Upper lobe of right lung (tissue), 1 donor: Measurements from ENCODE around the gene A2M. TPM values are rescaled to one million over a fixed set of nuclear protein-coding genes. Genes with fewer than 3 reads are reported as not detected.

Experiments
- ATAC-seq: fragments of 200-7000 bp; cut with Tn5 transposase; one replicate; pipeline ENCODE4 v1.9.1; 2020; ENCODE audit warnings: mild to moderate bottlenecking, moderate library complexity
- DNase-seq: peaks from one replicate; pipeline ENCODE4 v3.0.0-alpha.2; 2020
- H3K27ac ChIP-seq: fragments of 200-600 bp; one replicate; pipeline ENCODE4 v1.8.0; 2022
- H3K27me3 ChIP-seq: fragments of 200-600 bp; one replicate; pipeline ENCODE4 v1.8.0; 2022; ENCODE audit warnings: mild to moderate bottlenecking
- H3K36me3 ChIP-seq: fragments of 200-600 bp; one replicate; pipeline ENCODE4 v1.8.0; 2022
- H3K4me1 ChIP-seq: fragments of 200-600 bp; one replicate; pipeline ENCODE4 v1.8.0; 2022
- H3K4me3 ChIP-seq: fragments of 200-600 bp; one replicate; pipeline ENCODE4 v1.8.0; 2022; ENCODE audit warnings: mild to moderate bottlenecking
- H3K9me3 ChIP-seq: fragments of 200-600 bp; one replicate; pipeline ENCODE4 v1.8.0; 2022
- intact Hi-C: fragments of 100-400 bp; cut with DNase I; formaldehyde crosslinking; loops from one replicate; pipeline ENCODE4 v1.11.0; 2022
- total RNA-seq: library from RNA; stranded (reverse); fragmentation: NEBNext Ultra II Directional; extraction: Animal tissue kit (Norgen Biotek cat#: 25700); gene quantifications from one replicate; pipeline ENCODE4 v1.2.1, GENCODE V29; 2021
- TF ChIP-seq, protein P1 (sequence below): fragments of 200-600 bp; IDR thresholded peaks from one replicate; pipeline ENCODE4 v1.8.0; 2022; ENCODE audit warnings: antibody characterized with exemption
- donor health status: DM: no; HTN: yes; CAD: no; lungs with severe emphysema.

A2M gene
- total RNA-seq, 1 donor from 2014 or later = 2,772 TPM

DNA sequence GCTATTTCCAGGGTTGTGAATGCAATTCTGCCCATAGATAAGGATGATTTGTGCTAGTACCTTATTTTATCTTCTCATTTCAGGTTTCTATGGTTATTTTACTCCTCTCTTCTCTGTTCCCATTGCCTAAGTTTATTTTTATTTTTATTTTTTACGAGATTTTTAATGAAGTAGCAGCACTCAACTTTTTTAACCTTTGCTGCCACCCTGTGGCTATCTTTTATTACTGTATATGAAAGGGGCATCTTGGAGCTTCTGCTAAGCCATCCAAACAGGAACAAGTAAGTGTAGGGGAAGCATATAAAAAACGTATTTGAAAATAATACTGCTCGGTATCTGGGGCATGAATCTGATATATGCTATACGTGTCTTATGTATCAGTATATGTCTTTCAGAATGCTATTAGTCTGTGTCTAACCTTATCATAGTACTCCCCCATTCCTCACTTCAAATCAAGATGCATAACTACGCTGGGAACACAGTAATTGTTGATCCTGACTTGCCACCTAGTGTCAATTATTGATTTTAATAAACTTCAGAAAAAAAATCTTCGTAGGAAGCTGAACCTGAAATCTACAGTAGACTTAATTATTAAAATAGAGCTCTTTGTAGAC lies 66.1 kb downstream of the A2M start:
- no peaks in the 10 kb centered on the region for H3K36me3 ChIP-seq
- H3K4me3 ChIP-seq = no peak overlapping the region
- intact Hi-C loops = loop anchor here (10.0 kb wide), 1 partner anchor 375 kb away; no protein-coding TSS in a partner anchor
- H3K4me1 ChIP-seq = no peaks in the 10 kb centered on the region
- DNase-seq (no peak), ATAC-seq (peak; percentile 66)
- TF ChIP-seq, protein P1, sequence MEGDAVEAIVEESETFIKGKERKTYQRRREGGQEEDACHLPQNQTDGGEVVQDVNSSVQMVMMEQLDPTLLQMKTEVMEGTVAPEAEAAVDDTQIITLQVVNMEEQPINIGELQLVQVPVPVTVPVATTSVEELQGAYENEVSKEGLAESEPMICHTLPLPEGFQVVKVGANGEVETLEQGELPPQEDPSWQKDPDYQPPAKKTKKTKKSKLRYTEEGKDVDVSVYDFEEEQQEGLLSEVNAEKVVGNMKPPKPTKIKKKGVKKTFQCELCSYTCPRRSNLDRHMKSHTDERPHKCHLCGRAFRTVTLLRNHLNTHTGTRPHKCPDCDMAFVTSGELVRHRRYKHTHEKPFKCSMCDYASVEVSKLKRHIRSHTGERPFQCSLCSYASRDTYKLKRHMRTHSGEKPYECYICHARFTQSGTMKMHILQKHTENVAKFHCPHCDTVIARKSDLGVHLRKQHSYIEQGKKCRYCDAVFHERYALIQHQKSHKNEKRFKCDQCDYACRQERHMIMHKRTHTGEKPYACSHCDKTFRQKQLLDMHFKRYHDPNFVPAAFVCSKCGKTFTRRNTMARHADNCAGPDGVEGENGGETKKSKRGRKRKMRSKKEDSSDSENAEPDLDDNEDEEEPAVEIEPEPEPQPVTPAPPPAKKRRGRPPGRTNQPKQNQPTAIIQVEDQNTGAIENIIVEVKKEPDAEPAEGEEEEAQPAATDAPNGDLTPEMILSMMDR = peak; percentile 58
- H3K27me3 ChIP-seq = no peaks in the 10 kb centered on the region
- no peak overlapping the region for H3K27ac ChIP-seq
- H3K9me3 ChIP-seq = no peaks in the 10 kb centered on the region

DNA sequence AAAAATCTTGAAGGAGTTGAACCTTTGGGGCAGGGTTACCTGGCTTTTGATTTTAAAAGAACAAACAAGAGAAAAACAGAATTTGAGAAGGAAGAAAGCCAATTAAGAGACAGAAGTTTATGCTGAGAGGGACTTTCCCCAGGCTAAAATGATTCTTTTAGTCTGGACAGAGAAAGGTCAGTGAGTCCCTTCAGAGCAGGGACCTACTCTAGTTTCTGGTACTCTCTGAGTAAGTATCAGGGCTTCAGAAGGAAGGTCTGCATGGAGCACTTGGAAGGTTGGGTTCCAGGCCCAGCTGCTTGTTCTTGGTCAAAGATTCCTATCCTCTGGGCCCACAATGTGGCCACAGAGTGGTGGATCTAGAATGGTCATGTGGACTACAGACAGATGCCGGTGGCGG lies 66.8 kb downstream of the A2M start:
- Histone ChIP-seq H3K9me3 (no peaks in the 10 kb centered on the region), H3K4me1 (no peaks in the 10 kb centered on the region), H3K4me3 (no peak overlapping the region), H3K36me3 (no peaks in the 10 kb centered on the region), H3K27ac (no peak overlapping the region), H3K27me3 (no peaks in the 10 kb centered on the region)
- DNase-seq = no peak
- TF ChIP-seq, protein P1 = no peak
- intact Hi-C loops = loop anchor here (10.0 kb wide), 1 partner anchor 374 kb away; no protein-coding TSS in a partner anchor
- no peak for ATAC-seq

DNA sequence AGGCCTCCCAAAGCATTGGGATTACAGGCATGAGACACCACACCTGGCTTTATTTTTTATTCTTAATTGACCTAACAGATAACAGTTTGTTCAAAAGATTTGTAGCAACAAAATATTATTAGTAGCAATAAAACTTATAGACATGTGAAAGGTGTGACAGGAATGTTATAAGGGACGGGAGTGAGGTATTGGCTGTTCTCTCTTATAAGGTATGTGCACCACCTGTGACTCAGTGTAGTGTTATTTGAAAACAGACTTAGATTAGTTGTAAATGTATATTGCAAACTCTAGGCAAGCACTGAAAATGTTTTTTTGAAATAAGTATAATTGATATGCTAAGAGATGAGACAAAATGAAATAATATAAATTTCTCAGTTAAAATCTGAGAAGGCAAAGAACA lies 68.6 kb downstream of the A2M start:
- TF ChIP-seq, protein P1 = no peak
- Histone ChIP-seq H3K9me3 (no peaks in the 10 kb centered on the region), H3K27ac (no peak overlapping the region), H3K27me3 (no peaks in the 10 kb centered on the region), H3K36me3 (no peaks in the 10 kb centered on the region), H3K4me1 (no peaks in the 10 kb centered on the region), H3K4me3 (no peak overlapping the region)
- DNase-seq (no peak), ATAC-seq (no peak)
- intact Hi-C loops = loop anchor here (10.0 kb wide), 1 partner anchor 372 kb away; no protein-coding TSS in a partner anchor

DNA sequence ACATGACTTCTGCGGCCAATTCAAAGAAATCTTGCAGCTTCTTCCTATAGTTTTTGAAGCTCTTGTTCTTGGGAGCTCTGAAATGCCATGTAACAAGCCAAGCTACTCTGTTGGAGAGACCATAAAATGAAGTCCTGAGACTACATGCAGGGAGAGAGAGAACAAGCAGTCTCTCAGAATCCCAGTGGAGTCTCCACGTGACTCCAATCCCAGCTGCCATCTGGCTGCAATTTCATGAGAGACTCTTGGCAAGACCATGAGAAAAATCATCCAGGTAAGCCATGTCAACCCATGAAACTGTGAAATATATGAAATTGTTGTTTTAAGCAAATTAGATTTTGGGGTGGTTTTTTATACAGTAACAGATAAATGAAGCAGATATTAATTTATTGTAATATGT lies 72.0 kb downstream of the A2M start:
- Histone ChIP-seq H3K27me3 (no peaks in the 10 kb centered on the region), H3K27ac (no peak overlapping the region), H3K36me3 (no peaks in the 10 kb centered on the region), H3K4me3 (no peak overlapping the region), H3K4me1 (no peaks in the 10 kb centered on the region), H3K9me3 (no peaks in the 10 kb centered on the region)
- TF ChIP-seq, protein P1 = no peak
- intact Hi-C loops = loop anchor here (10.0 kb wide), 1 partner anchor 369 kb away; no protein-coding TSS in a partner anchor
- ATAC-seq (no peak), DNase-seq (no peak)

DNA sequence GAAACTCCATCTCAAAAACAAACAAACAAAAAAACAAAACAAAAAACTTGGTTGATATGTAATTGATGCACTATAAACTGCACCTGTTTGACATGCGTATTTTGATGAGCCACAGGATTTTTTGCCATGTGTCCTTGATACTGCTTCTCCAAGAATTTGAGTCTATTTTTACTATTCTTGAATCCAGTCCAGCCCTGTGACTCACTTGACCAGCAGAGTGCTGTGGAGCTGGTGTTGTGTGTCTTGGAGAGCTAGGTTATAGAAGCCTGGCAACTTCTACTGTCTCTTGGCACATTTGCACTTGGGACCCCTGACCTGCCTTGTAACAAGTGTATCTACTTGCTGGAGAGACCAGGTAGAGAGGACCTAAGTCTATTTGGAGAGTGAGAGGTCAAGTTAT lies 74.4 kb downstream of the A2M start:
- H3K27ac ChIP-seq = no peak overlapping the region
- H3K4me1 ChIP-seq = no peaks in the 10 kb centered on the region
- no peak overlapping the region for H3K4me3 ChIP-seq
- DNase-seq (no peak), ATAC-seq (no peak)
- TF ChIP-seq, protein P1 = no peak
- H3K9me3 ChIP-seq = no peaks in the 10 kb centered on the region
- no peaks in the 10 kb centered on the region for H3K27me3 ChIP-seq
- no peaks in the 10 kb centered on the region for H3K36me3 ChIP-seq
- intact Hi-C loops = loop anchor here (10.0 kb wide), 1 partner anchor 367 kb away; no protein-coding TSS in a partner anchor
